ENCODE results near the gene BRD4.

BRD4 gene

GRCh38 chr19:15247107-15248014, 85.0 kb downstream of the BRD4 start:
- no peak for DNase-seq

GRCh38 chr19:15246198-15246481, 86.2 kb downstream of the BRD4 start:
- DNase-seq: no peak

- DNase-seq: no peak
Measured at GRCh38 chr19:15245370-15246197, 86.8 kb downstream of the BRD4 start.

GRCh38 chr19:15244808-15245207, 87.5 kb downstream of the BRD4 start:
- no peak for DNase-seq

- no peak for DNase-seq
Measured at GRCh38 chr19:15244106-15244803, 88.1 kb downstream of the BRD4 start.

- no peak for DNase-seq
Measured at GRCh38 chr19:15243236-15243957, 88.9 kb downstream of the BRD4 start.

GRCh38 chr19:15241259-15241910, 91.0 kb downstream of the BRD4 start:
- no peak for DNase-seq

- no peak for DNase-seq
Measured at GRCh38 chr19:15240515-15240914, 91.8 kb downstream of the BRD4 start.

GRCh38 chr19:15239337-15239949, 92.9 kb downstream of the BRD4 start:
- no peak for DNase-seq

- no peak for DNase-seq
Measured at GRCh38 chr19:15238639-15239155, 93.6 kb downstream of the BRD4 start.

GRCh38 chr19:15237759-15238638, 94.3 kb downstream of the BRD4 start:
- no peak for DNase-seq

GRCh38 chr19:15236886-15237285, 95.5 kb downstream of the BRD4 start:
- no peak for DNase-seq

- no peak for DNase-seq
Measured at GRCh38 chr19:15235781-15236180, 96.6 kb downstream of the BRD4 start.

- no peak for DNase-seq
Measured at GRCh38 chr19:15234431-15235130, 97.8 kb downstream of the BRD4 start.

- DNase-seq: no peak
Measured at GRCh38 chr19:15231271-15231670, 101.1 kb downstream of the BRD4 start.

- DNase-seq: no peak
Measured at GRCh38 chr19:15227261-15227660, 105.1 kb downstream of the BRD4 start.

- no peak for DNase-seq
Measured at GRCh38 chr19:15225760-15226159, 106.6 kb downstream of the BRD4 start.

- no peak for DNase-seq
Measured at GRCh38 chr19:15223649-15224361, 108.5 kb downstream of the BRD4 start.
